Transverse colon (tissue), 3 donors: ENCODE results near the gene USP16.

Experiments used
- CTCF ChIP-seq, 5 experiments: fragments of 200-600 bp in 3 of 5; fragments of 450-650 bp in 2 of 5; sonication (generic) in 3 of 5; IDR thresholded peaks; 1 replicate in 2 of 5; 2 replicates in 3 of 5; pipeline ENCODE4 v1.5.1; 2016 to 2017; ENCODE audit warnings: antibody characterized with exemption in 5 of 5, inconsistent platforms in 3 of 5, mild to moderate bottlenecking in 2 of 5, moderate library complexity in 1 of 5
- POLR2A ChIP-seq: fragments of 450-650 bp; IDR thresholded peaks from one replicate; pipeline ENCODE4 v1.6.1; 2016; ENCODE audit warnings: antibody characterized with exemption, mild to moderate bottlenecking, moderate library complexity

- TF ChIP-seq CTCF (IDR thresholded peaks at IDR 0.05) (no peak), POLR2A (no peak)
Observed at GRCh38 chr21:29033871-29034270, 9.4 kb downstream of the USP16 start.
